RWPE1 (cell line): ENCODE results near the gene LAMA3.

ENCODE experiments used
- CTCF ChIA-PET: fragments of 350-600 bp; sonication (Branson Sonifier 250); formaldehyde crosslinking; extraction: SDS; loops from one replicate; lab custom pipeline; 2021; lab: Yijun Ruan, JAX
- POLR2A ChIA-PET: fragments of 400-600 bp; formaldehyde crosslinking; extraction: SDS; loops from one replicate; lab custom pipeline; 2020; ENCODE audit warnings: antibody characterized with exemption; ENCODE audit not compliant: low non-redundant PET; lab: Yijun Ruan, JAX
- DNase-seq: peaks from one replicate; pipeline ENCODE4 v3.0.0; 2012; ENCODE audit warnings: low spot score
- H3K27ac ChIP-seq: fragments of 450-650 bp; 2 replicates; pipeline ENCODE4 v1.5.1; 2017
- CTCF ChIP-seq: fragments of 450-650 bp; conservative IDR thresholded peaks from 2 replicates; pipeline ENCODE4 v1.5.1; 2017; ENCODE audit warnings: low read depth, mild to moderate bottlenecking

The LAMA3 gene

GRCh38 chr18:23793985-23794867, 105.0 kb downstream of the LAMA3 start:
- CTCF ChIA-PET: interaction anchor here (0.6 kb wide), 1 partner anchor 198 kb away, joined by 6 read pairs; no protein-coding TSS in a partner anchor
- H3K27ac ChIP-seq: no peak overlapping the region
- DNase-seq: no peak
- POLR2A ChIA-PET: no interaction called here
- no peak for TF ChIP-seq CTCF

- ChIA-PET POLR2A (no interaction called here), CTCF (no interaction called here)
- TF ChIP-seq CTCF: no peak
- no peak overlapping the region for H3K27ac ChIP-seq
- no peak for DNase-seq
Measured at GRCh38 chr18:23798249-23798648, 109.0 kb downstream of the LAMA3 start.

GRCh38 chr18:23798824-23799223, 109.6 kb downstream of the LAMA3 start:
- ChIA-PET POLR2A (no interaction called here), CTCF (interaction anchor here (1.2 kb wide), 1 partner anchor 185 kb away, joined by 3 read pairs; no protein-coding TSS in a partner anchor)
- no peak overlapping the region for H3K27ac ChIP-seq
- DNase-seq: no peak
- no peak for TF ChIP-seq CTCF

GRCh38 chr18:23799540-23799939, 110.3 kb downstream of the LAMA3 start:
- DNase-seq: no peak
- TF ChIP-seq CTCF: no peak
- no peak overlapping the region for H3K27ac ChIP-seq
- ChIA-PET CTCF (interaction anchor here (1.2 kb wide), 1 partner anchor 185 kb away, joined by 3 read pairs; no protein-coding TSS in a partner anchor), POLR2A (no interaction called here)

GRCh38 chr18:23800902-23801301, 111.6 kb downstream of the LAMA3 start:
- CTCF ChIA-PET: no interaction called here
- POLR2A ChIA-PET: no interaction called here
- no peak for DNase-seq
- TF ChIP-seq CTCF: no peak
- H3K27ac ChIP-seq: no peak overlapping the region

- TF ChIP-seq CTCF: no peak
- ChIA-PET CTCF (no interaction called here), POLR2A (no interaction called here)
- no peak overlapping the region for H3K27ac ChIP-seq
- no peak for DNase-seq
Measured at GRCh38 chr18:23802817-23803216, 113.6 kb downstream of the LAMA3 start.
